Measurements from ENCODE around the gene RMRP. TPM values are rescaled to one million over a fixed set of nuclear protein-coding genes. Genes with fewer than 3 reads are reported as not detected.

Gene RMRP
- total RNA-seq, 4 donors from 2014 or later: 1,115 to 7,222 (median 2,718) TPM

- WGBS, 2 donors (ENCODE audit: low coverage in 1 of 2): 46% methylated on average over 58 of the region's 61 CpGs; no CpG with 5 or more reads in 1 of the 2 donors
- in situ Hi-C loops (cut with MboI; ENCODE audit: low pct_ligation_motif_present in 1 of 4, low pct_unique_long_range_greater_than_20kb in 1 of 4, low sequenced_read_pairs in 3 of 4): loop anchor here in 1 of 4 donors (25.0 kb wide), 1 partner anchor 702 kb away; the partner anchor contains the start of gene DNAJB5
- intact Hi-C loops (cut with DNase I; ENCODE audit: low total_unique reads): no loop called here
Measured at GRCh38 chr9:35689542-35690293, 31.9 kb upstream of the RMRP start, which contains the start of gene TPM2. TPM2 (minus strand) TSS chr9:35689925; CDS start chr9:35689817, 108 bp downstream.

GRCh38 chr9:35688558-35689541, 31.0 kb upstream of the RMRP start:
- Histone ChIP-seq H3K36me3 (peaks cover 0 to 6% (median 0%) of the 10 kb centered on the region in 4 donors), H3K27ac (peak overlapping the region; percentile 85 to 95 (median 92)), H3K4me1 (peaks cover 0 to 21% (median 8%) of the 10 kb centered on the region in 4 donors), H3K4me3 (peak overlapping the region; percentile 52 to 75 (median 68)), H3K9me3 (no peaks in the 10 kb centered on the region), H3K27me3 (no peaks in the 10 kb centered on the region)
- intact Hi-C loops (cut with DNase I; ENCODE audit: low total_unique reads): no loop called here
- in situ Hi-C loops (cut with MboI; ENCODE audit: low pct_ligation_motif_present in 1 of 4, low pct_unique_long_range_greater_than_20kb in 1 of 4, low sequenced_read_pairs in 3 of 4): loop anchor here in 1 of 4 donors (25.0 kb wide), 1 partner anchor 702 kb away; the partner anchor contains the start of gene DNAJB5
- 60 to 67% methylated on average over 3 to 12 of the region's 12 CpGs for WGBS, 2 donors (ENCODE audit: low coverage in 1 of 2)
- DNase-seq: no peak
- TF ChIP-seq, protein P1, sequence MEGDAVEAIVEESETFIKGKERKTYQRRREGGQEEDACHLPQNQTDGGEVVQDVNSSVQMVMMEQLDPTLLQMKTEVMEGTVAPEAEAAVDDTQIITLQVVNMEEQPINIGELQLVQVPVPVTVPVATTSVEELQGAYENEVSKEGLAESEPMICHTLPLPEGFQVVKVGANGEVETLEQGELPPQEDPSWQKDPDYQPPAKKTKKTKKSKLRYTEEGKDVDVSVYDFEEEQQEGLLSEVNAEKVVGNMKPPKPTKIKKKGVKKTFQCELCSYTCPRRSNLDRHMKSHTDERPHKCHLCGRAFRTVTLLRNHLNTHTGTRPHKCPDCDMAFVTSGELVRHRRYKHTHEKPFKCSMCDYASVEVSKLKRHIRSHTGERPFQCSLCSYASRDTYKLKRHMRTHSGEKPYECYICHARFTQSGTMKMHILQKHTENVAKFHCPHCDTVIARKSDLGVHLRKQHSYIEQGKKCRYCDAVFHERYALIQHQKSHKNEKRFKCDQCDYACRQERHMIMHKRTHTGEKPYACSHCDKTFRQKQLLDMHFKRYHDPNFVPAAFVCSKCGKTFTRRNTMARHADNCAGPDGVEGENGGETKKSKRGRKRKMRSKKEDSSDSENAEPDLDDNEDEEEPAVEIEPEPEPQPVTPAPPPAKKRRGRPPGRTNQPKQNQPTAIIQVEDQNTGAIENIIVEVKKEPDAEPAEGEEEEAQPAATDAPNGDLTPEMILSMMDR (IDR thresholded peaks at IDR 0.05): no peak
- no peak for TF ChIP-seq POLR2A (IDR thresholded peaks at IDR 0.05)
- no peak for TF ChIP-seq EP300 (IDR thresholded peaks at IDR 0.05; ENCODE audit: low read depth)
- TF ChIP-seq POLR2AphosphoS5 (IDR thresholded peaks at IDR 0.05): no peak

More at GRCh38 chr9:35689542-35690293, 31.9 kb upstream of the RMRP start, which contains the start of gene TPM2:
- Histone ChIP-seq H3K9me3 (no peaks in the 10 kb centered on the region), H3K27me3 (no peaks in the 10 kb centered on the region), H3K36me3 (peaks cover 0 to 6% (median 0%) of the 10 kb centered on the region in 4 donors), H3K4me1 (peaks cover 0 to 21% (median 8%) of the 10 kb centered on the region in 4 donors), H3K27ac (peak within 1 kb of the TSS; percentile 85 to 95 (median 92)), H3K4me3 (peak within 1 kb of the TSS; percentile 52 to 75 (median 68))
- peak; percentile 73 for DNase-seq
- TF ChIP-seq POLR2AphosphoS5 (IDR thresholded peaks at IDR 0.05) (peak; percentile 93 to 98 (median 96)), POLR2A (IDR thresholded peaks at IDR 0.05) (peak; percentile 80)
- TF ChIP-seq, protein P1 (IDR thresholded peaks at IDR 0.05): no peak

GRCh38 chr9:35687972-35688557, 30.2 kb upstream of the RMRP start:
- H3K27ac ChIP-seq: peak overlapping the region; percentile 85 to 95 (median 92)
- no peaks in the 10 kb centered on the region for H3K9me3 ChIP-seq
- no peak for DNase-seq
- in situ Hi-C loops (cut with MboI; ENCODE audit: low pct_ligation_motif_present in 1 of 4, low pct_unique_long_range_greater_than_20kb in 1 of 4, low sequenced_read_pairs in 3 of 4) (loop anchor here in 1 of 4 donors (25.0 kb wide), 1 partner anchor 701 kb away; the partner anchor contains the start of gene DNAJB5), intact Hi-C loops (cut with DNase I; ENCODE audit: low total_unique reads) (no loop called here)
- no peak for TF ChIP-seq POLR2AphosphoS5 (IDR thresholded peaks at IDR 0.05)
- TF ChIP-seq, protein P1 (IDR thresholded peaks at IDR 0.05): no peak
- TF ChIP-seq EP300 (IDR thresholded peaks at IDR 0.05; ENCODE audit: low read depth): no peak
- no peak for TF ChIP-seq POLR2A (IDR thresholded peaks at IDR 0.05)
- 81% methylated on average over 2 of the region's 2 CpGs; no CpG with 5 or more reads in 1 of the 2 donors for WGBS, 2 donors (ENCODE audit: low coverage in 1 of 2)
- peak overlapping the region; percentile 14 to 75 (median 58) for H3K4me3 ChIP-seq
- peaks cover 0 to 21% (median 8%) of the 10 kb centered on the region in 4 donors for H3K4me1 ChIP-seq
- no peaks in the 10 kb centered on the region for H3K27me3 ChIP-seq
- H3K36me3 ChIP-seq: peaks cover 0 to 6% (median 0%) of the 10 kb centered on the region in 4 donors

Data from transverse colon (tissue), 4 donors.